Measurements from ENCODE around the gene TLL1.

TLL1 gene

DNA sequence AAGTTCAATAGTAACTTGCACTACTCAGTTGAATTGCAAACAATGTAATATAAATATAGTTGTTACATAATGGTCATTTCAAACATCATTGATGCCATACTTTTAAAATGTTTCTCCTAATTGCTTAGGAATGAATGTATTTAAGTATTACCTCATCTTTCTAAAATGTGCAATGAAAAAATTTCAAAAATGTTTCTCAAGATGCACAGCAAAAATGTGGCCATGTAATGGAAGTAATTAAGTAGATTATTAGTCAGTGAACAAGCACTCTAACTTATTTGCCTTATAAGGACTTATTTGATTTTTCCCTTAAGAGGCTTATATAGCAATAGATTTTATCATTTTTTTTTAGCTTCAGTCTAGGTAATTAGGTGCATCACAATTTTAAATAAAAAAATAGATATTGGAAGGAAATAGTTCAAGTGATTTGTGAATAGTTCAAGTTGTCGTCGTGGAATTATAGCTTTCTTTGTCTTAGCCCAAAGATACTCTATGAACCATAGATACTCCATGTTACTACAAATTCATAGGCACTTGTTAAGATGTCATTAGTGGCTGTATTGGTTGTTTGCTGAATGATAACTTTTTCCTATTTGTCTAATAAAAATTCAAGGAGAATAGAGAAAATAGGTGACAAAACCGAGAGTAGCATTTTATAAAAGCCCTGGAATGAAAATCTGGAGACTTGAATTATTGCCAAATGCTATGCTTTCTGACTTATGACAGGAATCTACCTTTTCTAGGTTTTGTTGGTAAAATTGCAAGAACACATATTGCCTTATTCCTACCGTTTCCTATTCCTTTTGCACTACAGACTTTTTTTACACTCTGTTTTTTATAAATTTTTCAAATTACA lies 118.5 kb downstream of the TLL1 start:
- H3K27me3 ChIP-seq (ENCODE audit: insufficient read depth, low read length, poor library complexity): no peaks in the 10 kb centered on the region
- no peak for ATAC-seq (ENCODE audit: insufficient read depth, low read depth)
- no peaks in the 10 kb centered on the region for H4K20me1 ChIP-seq (ENCODE audit: insufficient read depth, low read length)
- no peaks in the 10 kb centered on the region for H3K79me2 ChIP-seq (ENCODE audit: insufficient read depth, low read length)
- TF ChIP-seq EZH2 (IDR thresholded peaks at IDR 0.05; ENCODE audit: borderline replicate concordance, low read depth, low read length, severe bottlenecking): no peak
- no peak for TF ChIP-seq CTCF (IDR thresholded peaks at IDR 0.05; ENCODE audit: borderline replicate concordance, extremely low read depth, low read length, poor library complexity, severe bottlenecking)
- no peaks in the 10 kb centered on the region for H3K36me3 ChIP-seq (ENCODE audit: insufficient read depth, low read length)
- H3K9ac ChIP-seq (ENCODE audit: low read depth, low read length): no peak overlapping the region
- H2AFZ ChIP-seq (ENCODE audit: low read depth, low read length): no peak overlapping the region
- H3K27ac ChIP-seq (ENCODE audit: low read length): no peak overlapping the region
- H3K4me2 ChIP-seq (ENCODE audit: insufficient read depth, low read length): no peak overlapping the region
- no peak overlapping the region for H3K4me3 ChIP-seq (ENCODE audit: low read depth in 1 of 2, low read length in 2 of 2)
- no peak for DNase-seq
- H3K4me1 ChIP-seq (ENCODE audit: insufficient read depth, low read length): no peaks in the 10 kb centered on the region
- no peaks in the 10 kb centered on the region for H3K9me3 ChIP-seq (ENCODE audit: insufficient read depth, low read length, severe bottlenecking)

DNA sequence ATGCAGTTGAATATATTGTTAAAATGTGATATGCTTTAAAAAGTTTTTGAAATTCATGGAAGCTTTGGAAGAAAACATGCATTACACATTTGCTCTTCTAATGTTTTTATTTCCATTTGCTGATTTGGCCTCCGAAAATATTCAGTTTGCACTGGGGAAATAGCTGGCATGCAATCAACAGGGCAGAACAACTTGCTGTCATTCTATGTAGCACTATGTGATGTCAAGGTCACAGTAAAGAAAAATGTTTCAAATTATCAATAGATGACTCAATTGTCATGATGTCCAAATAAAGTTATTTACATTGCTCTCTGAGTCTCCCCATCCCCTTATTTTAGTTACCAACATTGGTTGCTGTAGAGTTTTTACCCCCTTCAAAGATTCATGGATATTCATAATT lies 119.2 kb downstream of the TLL1 start:
- H3K36me3 ChIP-seq (ENCODE audit: insufficient read depth, low read length): no peaks in the 10 kb centered on the region
- no peak overlapping the region for H3K4me2 ChIP-seq (ENCODE audit: insufficient read depth, low read length)
- no peak overlapping the region for H3K9ac ChIP-seq (ENCODE audit: low read depth, low read length)
- H3K4me3 ChIP-seq (ENCODE audit: low read depth in 1 of 2, low read length in 2 of 2): no peak overlapping the region
- no peaks in the 10 kb centered on the region for H3K27me3 ChIP-seq (ENCODE audit: insufficient read depth, low read length, poor library complexity)
- no peaks in the 10 kb centered on the region for H3K79me2 ChIP-seq (ENCODE audit: insufficient read depth, low read length)
- no peak overlapping the region for H3K27ac ChIP-seq (ENCODE audit: low read length)
- 0 out of 2 replicates have a peak overlapping the region, but pooled peaks have one; percentile 16 for H2AFZ ChIP-seq (ENCODE audit: low read depth, low read length)
- TF ChIP-seq EZH2 (IDR thresholded peaks at IDR 0.05; ENCODE audit: borderline replicate concordance, low read depth, low read length, severe bottlenecking) (no peak), CTCF (IDR thresholded peaks at IDR 0.05; ENCODE audit: borderline replicate concordance, extremely low read depth, low read length, poor library complexity, severe bottlenecking) (no peak)
- no peaks in the 10 kb centered on the region for H3K4me1 ChIP-seq (ENCODE audit: insufficient read depth, low read length)
- no peaks in the 10 kb centered on the region for H3K9me3 ChIP-seq (ENCODE audit: insufficient read depth, low read length, severe bottlenecking)
- no peak for DNase-seq
- no peak for ATAC-seq (ENCODE audit: insufficient read depth, low read depth)
- H4K20me1 ChIP-seq (ENCODE audit: insufficient read depth, low read length): no peaks in the 10 kb centered on the region

GRCh38 chr4:165994701-165995100 lies 121.7 kb downstream of the TLL1 start:
- Histone ChIP-seq H3K9me3 (ENCODE audit: insufficient read depth, low read length, severe bottlenecking) (no peaks in the 10 kb centered on the region), H3K27ac (ENCODE audit: low read length) (no peak overlapping the region), H4K20me1 (ENCODE audit: insufficient read depth, low read length) (no peaks in the 10 kb centered on the region), H3K36me3 (ENCODE audit: insufficient read depth, low read length) (no peaks in the 10 kb centered on the region), H3K79me2 (ENCODE audit: insufficient read depth, low read length) (no peaks in the 10 kb centered on the region), H3K4me3 (ENCODE audit: low read depth in 1 of 2, low read length in 2 of 2) (no peak overlapping the region), H2AFZ (ENCODE audit: low read depth, low read length) (no peak overlapping the region), H3K4me2 (ENCODE audit: insufficient read depth, low read length) (no peak overlapping the region), H3K4me1 (ENCODE audit: insufficient read depth, low read length) (no peaks in the 10 kb centered on the region), H3K27me3 (ENCODE audit: insufficient read depth, low read length, poor library complexity) (no peaks in the 10 kb centered on the region), H3K9ac (ENCODE audit: low read depth, low read length) (no peak overlapping the region)
- no peak for TF ChIP-seq EZH2 (IDR thresholded peaks at IDR 0.05; ENCODE audit: borderline replicate concordance, low read depth, low read length, severe bottlenecking)
- no peak for TF ChIP-seq CTCF (IDR thresholded peaks at IDR 0.05; ENCODE audit: borderline replicate concordance, extremely low read depth, low read length, poor library complexity, severe bottlenecking)
- DNase-seq: no peak
- no peak for ATAC-seq (ENCODE audit: insufficient read depth, low read depth)
